A549 (cell line): ENCODE measurements around the gene TNRC18. TPM values are rescaled to one million over a fixed set of nuclear protein-coding genes. Genes with fewer than 3 reads are reported as not detected.

Experiments
- ATAC-seq, 2 experiments: fragments of 200-7000 bp in 1 of 2; fragments of >200 bp in 1 of 2; cut with Nextera tagmentation in 1 of 2; cut with Tn5 transposase in 1 of 2; 3 replicates each; pipeline versions ENCODE4 v1.8.0 to v1.9.1; 2018 to 2020; ENCODE audit warnings: mild to moderate bottlenecking in 1 of 2, moderate library complexity in 1 of 2
- CTCF ChIA-PET: fragments of 300-600 bp; sonication (Branson Sonifier 250); formaldehyde crosslinking; extraction: SDS; loops from one replicate; lab custom pipeline; 2021; ENCODE audit warnings: antibody characterized with exemption, inconsistent platforms; lab: Yijun Ruan, JAX
- POLR2A ChIA-PET: fragments of 350-600 bp; formaldehyde crosslinking; extraction: SDS; loops from one replicate; lab custom pipeline; 2021; ENCODE audit warnings: antibody characterized with exemption, inconsistent platforms; lab: Yijun Ruan, JAX
- DNase-seq, 2 experiments: peaks; one replicate each; pipeline versions ENCODE4 v3.0.0 to v3.0.0-alpha.2; 2011 to 2016; ENCODE audit warnings: low read depth in 1 of 2, low spot score in 1 of 2
- FAIRE-seq: peaks from 2 replicates; lab custom pipeline; 2011; peaks lifted over from hg19 to GRCh38; lab: Jason Lieb, UNC
- H3K27ac ChIP-seq, 2 experiments: fragments of >200 bp; sonication (Bioruptor Twin); formaldehyde crosslinking; 3 replicates each; pipeline ENCODE4 v1.5.1; 2016 to 2017
- H3K4me1 ChIP-seq: fragments of >200 bp; sonication (Bioruptor Twin); formaldehyde crosslinking; 3 replicates; pipeline ENCODE4 v1.6.1; 2016
- H3K4me2 ChIP-seq: fragments of >200 bp; sonication (Bioruptor Twin); formaldehyde crosslinking; 3 replicates; pipeline ENCODE4 v1.6.1; 2016
- H3K4me3 ChIP-seq: fragments of >200 bp; sonication (Bioruptor Twin); formaldehyde crosslinking; 3 replicates; pipeline ENCODE4 v1.5.1; 2016
- H3K9me3 ChIP-seq: fragments of >200 bp; sonication (Bioruptor Twin); formaldehyde crosslinking; 3 replicates; pipeline ENCODE4 v1.6.1; 2016
- CHD2 ChIP-seq: fragments of 150-350 bp; IDR thresholded peaks from 2 replicates; pipeline ENCODE4 v1.6.1; 2014; ENCODE audit warnings: low read length; ENCODE audit not compliant: partially characterized antibody
- EHMT2 ChIP-seq: fragments of 200-600 bp; sonication (generic); IDR thresholded peaks from 2 replicates; pipeline ENCODE4 v1.6.1; 2016; ENCODE audit warnings: antibody characterized with exemption, low read depth, mild to moderate bottlenecking, moderate library complexity
- EP300 ChIP-seq, 2 experiments: fragments of >200 bp; sonication (Bioruptor Twin); formaldehyde crosslinking; IDR thresholded peaks; 2 replicates in 1 of 2; 3 replicates in 1 of 2; pipeline ENCODE4 v1.6.1; 2016 to 2017
- ESRRA ChIP-seq: fragments of 150-350 bp; IDR thresholded peaks from 2 replicates; pipeline ENCODE4 v1.6.1; 2014; ENCODE audit warnings: mild to moderate bottlenecking, low read length, borderline replicate concordance
- FOSL2 ChIP-seq, 2 experiments: fragments of 450-650 bp in 1 of 2; fragments of >200 bp in 1 of 2; sonication (Bioruptor Twin) in 1 of 2; formaldehyde crosslinking; IDR thresholded peaks; 2 replicates each; pipeline versions ENCODE4 v1.5.0 to v1.6.1; 2016 to 2020; ENCODE audit warnings: mild to moderate bottlenecking in 1 of 2, moderate library complexity in 1 of 2
- FOXS1 ChIP-seq: fragments of 250-450 bp; sonication (Bioruptor Pico); IDR thresholded peaks from 2 replicates; pipeline ENCODE4 v1.5.0; 2020; ENCODE audit warnings: mild to moderate bottlenecking, moderate library complexity
- GATA3 ChIP-seq: IDR thresholded peaks from 2 replicates; pipeline ENCODE4 v1.6.1; 2012; ENCODE audit warnings: borderline replicate concordance
- HDAC2 ChIP-seq: fragments of 200-600 bp; sonication (generic); IDR thresholded peaks from 2 replicates; pipeline ENCODE4 v1.6.1; 2016
- HOXB5 ChIP-seq: fragments of 250-450 bp; sonication (Bioruptor Pico); IDR thresholded peaks from 2 replicates; pipeline ENCODE4 v1.5.0; 2020; ENCODE audit warnings: mild to moderate bottlenecking, moderate library complexity
- JUNB ChIP-seq: fragments of >200 bp; sonication (Bioruptor Twin); formaldehyde crosslinking; IDR thresholded peaks from 2 replicates; pipeline ENCODE4 v1.6.1; 2016
- KDM1A ChIP-seq: fragments of 200-600 bp; sonication (generic); IDR thresholded peaks from 2 replicates; pipeline ENCODE4 v1.6.1; 2016; ENCODE audit warnings: low read depth, mild to moderate bottlenecking
- KDM5A ChIP-seq: fragments of 200-600 bp; sonication (generic); IDR thresholded peaks from 2 replicates; pipeline ENCODE4 v1.6.1; 2016; ENCODE audit warnings: antibody characterized with exemption, mild to moderate bottlenecking
- MAFK ChIP-seq: fragments of 450-650 bp; IDR thresholded peaks from 2 replicates; pipeline ENCODE4 v1.6.1; 2014; ENCODE audit not compliant: partially characterized antibody
- MAZ ChIP-seq: fragments of 150-350 bp; IDR thresholded peaks from 2 replicates; pipeline ENCODE4 v1.6.1; 2014; ENCODE audit warnings: antibody characterized with exemption, low read depth, low read length, borderline replicate concordance
- NFE2L2 ChIP-seq: fragments of 150-350 bp; conservative IDR thresholded peaks from 2 replicates; pipeline ENCODE4 v1.6.1; 2014; ENCODE audit warnings: low read length
- NR3C1 ChIP-seq: fragments of >200 bp; sonication (Bioruptor Twin); formaldehyde crosslinking; IDR thresholded peaks from 3 replicates; pipeline ENCODE4 v1.6.1; 2017
- POLR2AphosphoS2 ChIP-seq: conservative IDR thresholded peaks from 2 replicates; pipeline ENCODE4 v1.6.1; 2012; ENCODE audit warnings: low read length, improper control_type of control experiment, inconsistent platforms
- RAD21 ChIP-seq, 2 experiments: fragments of >200 bp in 1 of 2; sonication (Bioruptor Twin) in 1 of 2; formaldehyde crosslinking in 1 of 2; IDR thresholded peaks in 1 of 2; conservative IDR thresholded peaks in 1 of 2; 2 replicates in 1 of 2; 3 replicates in 1 of 2; pipeline ENCODE4 v1.6.1; 2012 to 2018; ENCODE audit warnings: inconsistent platforms in 1 of 2
- RARB ChIP-seq: fragments of 250-450 bp; sonication (Bioruptor Pico); IDR thresholded peaks from 2 replicates; pipeline ENCODE4 v1.8.0; 2021; ENCODE audit warnings: mild to moderate bottlenecking, moderate library complexity
- RNF2 ChIP-seq: fragments of 200-600 bp; sonication (generic); IDR thresholded peaks from 2 replicates; pipeline ENCODE4 v1.6.1; 2016; ENCODE audit warnings: low read depth, mild to moderate bottlenecking, antibody characterized with exemption, moderate library complexity, borderline replicate concordance
- TFCP2L1 ChIP-seq: fragments of 250-450 bp; sonication (Bioruptor Pico); IDR thresholded peaks from 2 replicates; pipeline ENCODE4 v1.5.0; 2021; ENCODE audit warnings: mild to moderate bottlenecking
- ZFP36 ChIP-seq: fragments of 450-650 bp; IDR thresholded peaks from 2 replicates; pipeline ENCODE4 v1.6.1; 2014; ENCODE audit warnings: borderline replicate concordance; ENCODE audit not compliant: partially characterized antibody
- ZSCAN20 ChIP-seq: fragments of 250-450 bp; sonication (Bioruptor Pico); IDR thresholded peaks from 2 replicates; pipeline ENCODE4 v1.8.0; 2022; ENCODE audit warnings: mild to moderate bottlenecking, moderate library complexity
- WGBS: methylation state at CpG from one replicate; pipeline ENCODE4 v1.1.6; 2017; ENCODE audit errors: missing lambda C conversion rate; 5-methylcytosine and 5-hydroxymethylcytosine counted together
- polyA plus RNA-seq, 4 experiments: library from polyadenylated mRNA; depleted of rRNA in 3 of 4; stranded (reverse); fragments of >200 nt; fragmentation: RNase III in 1 of 4; extraction: RNeasy Plus Mini Kit Qiagen cat#74134 plus additional on column Dnase treatment in 1 of 4; gene quantifications; 2 replicates in 3 of 4; 3 replicates in 1 of 4; pipeline ENCODE4 v1.2.3, GENCODE V29; 2011 to 2017
- TF ChIP-seq, protein P1 (sequence below): IDR thresholded peaks from 2 replicates; pipeline ENCODE4 v1.6.1; 2012; ENCODE audit warnings: low read depth, borderline replicate concordance
- TF ChIP-seq, protein P2 (sequence below): IDR thresholded peaks from 2 replicates; pipeline ENCODE4 v1.6.1; 2012
- TF ChIP-seq, protein P3 (sequence below): fragments of >200 bp; sonication (Bioruptor Twin); formaldehyde crosslinking; IDR thresholded peaks from 3 replicates; pipeline ENCODE4 v1.6.1; 2016

The TNRC18 gene
- polyA plus RNA-seq, 2 of the 4 experiments (the other 2 are of a cell fraction): 15.5 to 39.9 TPM

DNA sequence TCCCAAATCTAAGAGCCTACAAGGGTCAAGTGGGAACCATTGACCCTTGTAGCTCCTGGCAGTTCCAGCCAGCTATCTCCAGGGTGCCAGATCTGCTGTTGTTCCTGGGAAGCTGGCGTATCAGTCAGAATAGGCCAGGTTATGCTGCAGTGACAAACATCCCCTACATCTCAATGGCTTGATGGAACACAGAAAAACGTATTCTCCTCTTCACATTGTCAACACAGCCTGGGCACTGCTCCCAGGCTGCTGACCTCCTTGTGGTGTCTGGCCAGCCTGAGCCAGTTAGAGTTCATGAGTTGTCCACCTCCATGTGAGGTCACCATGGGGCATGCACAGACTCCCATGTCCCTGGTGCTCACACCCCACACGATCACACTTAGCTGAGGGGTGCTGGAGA is 9.5 kb upstream of the TNRC18 start:
- CTCF ChIA-PET: interaction anchor here (1.1 to 8.9 kb wide), 2 partner anchors 18 to 83 kb away, joined by 3 to 45 read pairs; no protein-coding TSS in a partner anchor

DNA sequence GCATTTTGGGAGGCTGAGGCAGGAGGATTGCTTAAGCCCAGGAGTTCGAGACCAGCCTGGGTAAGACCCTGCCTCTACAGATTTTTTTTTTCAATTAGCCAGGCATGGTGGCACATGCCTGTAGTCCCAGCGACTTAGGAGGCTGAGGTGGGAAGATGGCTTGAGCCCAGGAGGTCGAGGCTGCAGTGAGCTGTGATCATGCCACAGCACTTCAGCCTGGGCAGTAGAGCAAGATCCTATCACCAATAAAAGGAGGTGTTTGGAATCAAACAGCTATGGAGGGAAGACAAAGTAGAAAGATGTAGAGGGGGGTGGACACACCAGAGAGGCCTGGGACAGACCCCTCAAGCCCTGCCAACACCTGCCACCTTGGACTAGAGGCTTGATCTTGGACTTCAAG is 9.1 kb upstream of the TNRC18 start:
- no peak overlapping the region for H3K27ac ChIP-seq
- no peak overlapping the region for H3K4me2 ChIP-seq
- TF ChIP-seq, protein P1, sequence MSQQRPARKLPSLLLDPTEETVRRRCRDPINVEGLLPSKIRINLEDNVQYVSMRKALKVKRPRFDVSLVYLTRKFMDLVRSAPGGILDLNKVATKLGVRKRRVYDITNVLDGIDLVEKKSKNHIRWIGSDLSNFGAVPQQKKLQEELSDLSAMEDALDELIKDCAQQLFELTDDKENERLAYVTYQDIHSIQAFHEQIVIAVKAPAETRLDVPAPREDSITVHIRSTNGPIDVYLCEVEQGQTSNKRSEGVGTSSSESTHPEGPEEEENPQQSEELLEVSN: no peak
- TF ChIP-seq RNF2 (no peak), GATA3 (no peak), EP300 (IDR thresholded peaks at IDR 0.05) (no peak), JUNB (no peak), TFCP2L1 (CRISPR knock-in tag) (no peak), CHD2 (no peak), ESRRA (no peak), NR3C1 (no peak), ZFP36 (no peak), NFE2L2 (no peak)
- peaks cover 10% of the 10 kb centered on the region; the same call in 1 of the 3 replicates for H3K9me3 ChIP-seq
- CTCF ChIA-PET: interaction anchor here (1.0 to 8.9 kb wide), 3 partner anchors 18 to 84 kb away, joined by 3 to 45 read pairs (median 3); no protein-coding TSS in a partner anchor
- DNase-seq (no peak), FAIRE-seq (no peak), ATAC-seq (no peak)
- 77% methylated on average over 3 of the region's 3 CpGs for WGBS
- POLR2A ChIA-PET: no interaction called here
- no peaks in the 10 kb centered on the region for H3K4me1 ChIP-seq
- no peak overlapping the region for H3K4me3 ChIP-seq

More for the DNA sequence above, 9.5 kb upstream of the TNRC18 start:
- DNase-seq (no peak), ATAC-seq (no peak), FAIRE-seq (no peak)
- WGBS: 83% methylated on average over 3 of the region's 3 CpGs
- H3K4me2 ChIP-seq: no peak overlapping the region
- H3K4me1 ChIP-seq: no peaks in the 10 kb centered on the region
- H3K27ac ChIP-seq: no peak overlapping the region
- H3K4me3 ChIP-seq: no peak overlapping the region
- POLR2A ChIA-PET: no interaction called here
- TF ChIP-seq HDAC2 (no peak), ZFP36 (no peak), CHD2 (no peak), EHMT2 (no peak), POLR2AphosphoS2 (no peak), FOXS1 (no peak), FOSL2 (IDR thresholded peaks at IDR 0.05) (no peak), FOSL2 (CRISPR knock-in tag; IDR thresholded peaks at IDR 0.05) (no peak), ZSCAN20 (CRISPR knock-in tag) (no peak), KDM1A (no peak), MAFK (no peak), HOXB5 (CRISPR knock-in tag) (no peak)
- TF ChIP-seq, protein P2, sequence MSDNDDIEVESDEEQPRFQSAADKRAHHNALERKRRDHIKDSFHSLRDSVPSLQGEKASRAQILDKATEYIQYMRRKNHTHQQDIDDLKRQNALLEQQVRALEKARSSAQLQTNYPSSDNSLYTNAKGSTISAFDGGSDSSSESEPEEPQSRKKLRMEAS: no peak
- H3K9me3 ChIP-seq: peaks cover 10% of the 10 kb centered on the region; the same call in 1 of the 3 replicates

DNA sequence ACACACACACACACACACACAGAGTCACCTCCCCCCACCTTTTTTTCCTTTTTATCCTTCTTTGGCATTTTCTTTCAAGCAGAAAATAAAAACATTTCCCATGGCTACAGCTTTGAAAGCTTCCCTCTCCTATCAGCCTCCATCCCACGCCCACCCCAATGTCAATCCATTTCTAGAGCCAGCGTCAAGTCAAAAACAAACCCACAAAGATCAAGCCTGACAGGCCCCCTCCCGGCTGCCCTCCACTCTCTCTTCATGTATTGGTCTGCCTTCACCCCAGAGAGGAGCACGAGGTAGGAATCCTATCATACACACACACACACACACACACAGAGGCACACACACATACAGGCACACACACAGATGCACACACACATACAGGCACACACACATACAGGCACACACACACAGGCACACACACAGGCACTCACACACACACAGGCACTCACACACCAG is 8.0 kb upstream of the TNRC18 start:
- POLR2A ChIA-PET: no interaction called here
- CTCF ChIA-PET: interaction anchor here (0.9 to 8.9 kb wide), 6 partner anchors 8 to 66 kb away, joined by 3 to 45 read pairs (median 5); partner anchors contain the start of gene TNRC18
- Histone ChIP-seq H3K4me1 (peaks cover 8% of the 10 kb centered on the region; the same call in 2 of the 3 replicates), H3K9me3 (0 out of 3 replicates have a peak, but pooled peaks cover 4% of the 10 kb centered on the region), H3K4me3 (no peak overlapping the region), H3K4me2 (no peak overlapping the region), H3K27ac (no peak overlapping the region)
- ATAC-seq (no peak), DNase-seq (no peak), FAIRE-seq (no peak)
- TF ChIP-seq KDM1A (no peak), RNF2 (no peak), MAZ (no peak), RARB (CRISPR knock-in tag) (no peak), RAD21 (conservative IDR thresholded peaks at IDR 0.05 in 1 of 2, IDR thresholded peaks at IDR 0.05 in 1 of 2) (no peak), KDM5A (no peak), NR3C1 (no peak)
- TF ChIP-seq, protein P3, sequence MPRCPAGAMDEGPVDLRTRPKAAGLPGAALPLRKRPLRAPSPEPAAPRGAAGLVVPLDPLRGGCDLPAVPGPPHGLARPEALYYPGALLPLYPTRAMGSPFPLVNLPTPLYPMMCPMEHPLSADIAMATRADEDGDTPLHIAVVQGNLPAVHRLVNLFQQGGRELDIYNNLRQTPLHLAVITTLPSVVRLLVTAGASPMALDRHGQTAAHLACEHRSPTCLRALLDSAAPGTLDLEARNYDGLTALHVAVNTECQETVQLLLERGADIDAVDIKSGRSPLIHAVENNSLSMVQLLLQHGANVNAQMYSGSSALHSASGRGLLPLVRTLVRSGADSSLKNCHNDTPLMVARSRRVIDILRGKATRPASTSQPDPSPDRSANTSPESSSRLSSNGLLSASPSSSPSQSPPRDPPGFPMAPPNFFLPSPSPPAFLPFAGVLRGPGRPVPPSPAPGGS: no peak
- WGBS: 56% methylated on average over 4 of the region's 4 CpGs
